Measurements from ENCODE around the gene MAP2K3. TPM values are rescaled to one million over a fixed set of nuclear protein-coding genes. Genes with fewer than 3 reads are reported as not detected.

The MAP2K3 gene
- polyA plus RNA-seq, 3 donors, result 21.2 to 23.6 (median 23.4) TPM

- DNase-seq, result no peak
Measured at GRCh38 chr17:21363776-21364642, 79.5 kb downstream of the MAP2K3 start.

Other genes with a start within 250 kb of the MAP2K3 start
- 100 to 1,000 TPM; 210 to 235 (median 215) TPM for gene USP22, start 241.7 kb upstream of the MAP2K3 start, polyA plus RNA-seq (ENCODE audit: insufficient read length in 3 of 3)
- 10 to 100 TPM; 37.8 to 39.5 (median 38.7) TPM for gene DHRS7B, start 157.7 kb upstream of the MAP2K3 start, polyA plus RNA-seq (ENCODE audit: insufficient read length in 3 of 3)
- 10 to 100 TPM; 20.7 to 26.2 (median 25.6) TPM for gene TMEM11, start 70.5 kb upstream of the MAP2K3 start, polyA plus RNA-seq (ENCODE audit: insufficient read length in 3 of 3)
- 10 to 100 TPM; 12.8 to 17.2 (median 13.6) TPM for gene NATD1, start 31.3 kb upstream of the MAP2K3 start, polyA plus RNA-seq (ENCODE audit: insufficient read length in 3 of 3)
- gene KCNJ12, start 91.6 kb downstream of the MAP2K3 start, polyA plus RNA-seq (ENCODE audit: insufficient read length in 3 of 3), result 1 to 10 TPM; 6.8 to 7.2 (median 7.0) TPM

All from renal pelvis (tissue), 4 donors.